A673 (cell line): ENCODE measurements around the gene ABCA13.

ENCODE experiments used
- EZH2 ChIP-seq: fragments of 200-600 bp; sonication (generic); IDR thresholded peaks from 2 replicates; pipeline ENCODE4 v1.6.1; 2017; ENCODE audit warnings: borderline replicate concordance, low read depth, mild to moderate bottlenecking, mixed read lengths, antibody characterized with exemption, low read length; ENCODE audit not compliant: poor library complexity, severe bottlenecking
- TF ChIP-seq, protein P1 (sequence below): fragments of 300-800, 200-600 bp; sonication (generic); conservative IDR thresholded peaks from 2 replicates; pipeline ENCODE4 v1.5.1; 2017; ENCODE audit warnings: low read depth, mild to moderate bottlenecking, antibody characterized with exemption, low read length, moderate library complexity, mixed read lengths

DNA sequence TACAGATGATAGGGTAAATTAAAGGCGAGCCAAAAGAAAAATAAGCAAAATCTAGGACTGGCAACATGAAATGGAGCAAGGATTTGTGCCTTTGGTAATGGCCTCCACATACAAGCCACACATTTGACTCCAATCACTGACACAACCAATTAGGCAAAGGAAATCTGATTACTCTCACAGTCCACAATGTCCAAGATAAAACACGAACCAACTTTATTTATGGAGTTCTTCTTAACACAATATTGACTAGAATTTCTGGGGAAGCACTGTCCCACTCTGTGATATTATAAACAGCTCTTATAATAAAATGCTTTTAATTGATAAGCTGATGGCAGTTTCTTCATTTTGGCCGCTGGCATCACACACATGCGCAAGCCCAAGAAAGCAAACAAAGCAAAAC, 334.2 kb downstream of the ABCA13 start:
- TF ChIP-seq, protein P1, sequence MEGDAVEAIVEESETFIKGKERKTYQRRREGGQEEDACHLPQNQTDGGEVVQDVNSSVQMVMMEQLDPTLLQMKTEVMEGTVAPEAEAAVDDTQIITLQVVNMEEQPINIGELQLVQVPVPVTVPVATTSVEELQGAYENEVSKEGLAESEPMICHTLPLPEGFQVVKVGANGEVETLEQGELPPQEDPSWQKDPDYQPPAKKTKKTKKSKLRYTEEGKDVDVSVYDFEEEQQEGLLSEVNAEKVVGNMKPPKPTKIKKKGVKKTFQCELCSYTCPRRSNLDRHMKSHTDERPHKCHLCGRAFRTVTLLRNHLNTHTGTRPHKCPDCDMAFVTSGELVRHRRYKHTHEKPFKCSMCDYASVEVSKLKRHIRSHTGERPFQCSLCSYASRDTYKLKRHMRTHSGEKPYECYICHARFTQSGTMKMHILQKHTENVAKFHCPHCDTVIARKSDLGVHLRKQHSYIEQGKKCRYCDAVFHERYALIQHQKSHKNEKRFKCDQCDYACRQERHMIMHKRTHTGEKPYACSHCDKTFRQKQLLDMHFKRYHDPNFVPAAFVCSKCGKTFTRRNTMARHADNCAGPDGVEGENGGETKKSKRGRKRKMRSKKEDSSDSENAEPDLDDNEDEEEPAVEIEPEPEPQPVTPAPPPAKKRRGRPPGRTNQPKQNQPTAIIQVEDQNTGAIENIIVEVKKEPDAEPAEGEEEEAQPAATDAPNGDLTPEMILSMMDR = no peak
- no peak for TF ChIP-seq EZH2
